IPS-20b (cell line): ENCODE data around the gene RGS12.

Source experiments
- H3K27ac ChIP-seq: one replicate; pipeline ENCODE4 v1.5.1; 2013; ENCODE audit warnings: low read length
- H3K27me3 ChIP-seq: 2 replicates; pipeline ENCODE4 v1.6.1; 2013; ENCODE audit warnings: mild to moderate bottlenecking, low read length, inconsistent platforms; ENCODE audit not compliant: insufficient read depth
- H3K36me3 ChIP-seq: 2 replicates; pipeline ENCODE4 v1.6.1; 2013; ENCODE audit warnings: low read depth, mild to moderate bottlenecking, inconsistent platforms, low read length, moderate library complexity; ENCODE audit not compliant: insufficient read depth
- H3K4me1 ChIP-seq: 2 replicates; pipeline ENCODE4 v1.6.1; 2013; ENCODE audit warnings: mild to moderate bottlenecking, control low read depth, inconsistent platforms, low read length, moderate library complexity; ENCODE audit not compliant: insufficient read depth
- H3K4me3 ChIP-seq: 2 replicates; pipeline ENCODE4 v1.5.1; 2013; ENCODE audit warnings: mild to moderate bottlenecking, low read length, inconsistent platforms
- H3K9ac ChIP-seq: 2 replicates; pipeline ENCODE4 v1.6.1; 2013; ENCODE audit warnings: low read depth, mild to moderate bottlenecking, inconsistent platforms, low read length, moderate library complexity
- H3K9me3 ChIP-seq: 2 replicates; pipeline ENCODE4 v1.6.1; 2013; ENCODE audit warnings: mild to moderate bottlenecking, low read depth, low read length, inconsistent platforms; ENCODE audit not compliant: insufficient read depth

RGS12 gene

DNA sequence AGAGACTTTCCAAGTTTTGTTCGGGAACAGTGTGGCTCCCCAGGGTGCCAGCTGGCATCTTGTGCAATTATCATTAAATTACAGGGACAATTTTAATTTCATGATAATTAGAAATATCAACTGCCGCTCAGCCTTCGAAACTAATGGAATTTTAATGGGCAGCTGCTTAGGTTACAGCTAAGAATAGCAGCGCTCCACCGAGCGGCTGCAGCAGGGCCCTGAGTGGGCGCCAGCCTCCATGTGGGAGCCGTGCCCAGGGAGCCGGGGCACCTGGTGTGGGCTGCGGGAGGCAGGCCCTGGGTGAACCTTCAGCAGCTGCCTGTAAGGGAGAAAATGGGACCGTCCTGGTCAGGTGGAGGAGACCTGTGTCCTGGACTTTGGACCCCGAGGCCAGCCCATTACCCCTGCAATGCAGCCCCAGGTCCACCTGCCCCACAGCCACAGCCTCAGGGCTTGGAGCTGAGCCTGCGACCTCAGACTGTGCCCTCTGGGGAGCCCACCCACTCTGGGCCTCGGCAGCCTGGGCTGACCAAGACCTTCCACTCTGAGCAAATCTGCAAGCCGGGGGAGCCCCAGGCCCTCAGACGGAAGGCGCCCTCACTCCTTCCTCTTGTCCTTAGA is 22.7 kb upstream of the RGS12 start:
- Histone ChIP-seq H3K4me3 (no peak overlapping the region), H3K4me1 (no peaks in the 10 kb centered on the region), H3K9me3 (no peaks in the 10 kb centered on the region), H3K27ac (no peak overlapping the region), H3K9ac (no peak overlapping the region), H3K36me3 (no peaks in the 10 kb centered on the region), H3K27me3 (no peaks in the 10 kb centered on the region)

DNA sequence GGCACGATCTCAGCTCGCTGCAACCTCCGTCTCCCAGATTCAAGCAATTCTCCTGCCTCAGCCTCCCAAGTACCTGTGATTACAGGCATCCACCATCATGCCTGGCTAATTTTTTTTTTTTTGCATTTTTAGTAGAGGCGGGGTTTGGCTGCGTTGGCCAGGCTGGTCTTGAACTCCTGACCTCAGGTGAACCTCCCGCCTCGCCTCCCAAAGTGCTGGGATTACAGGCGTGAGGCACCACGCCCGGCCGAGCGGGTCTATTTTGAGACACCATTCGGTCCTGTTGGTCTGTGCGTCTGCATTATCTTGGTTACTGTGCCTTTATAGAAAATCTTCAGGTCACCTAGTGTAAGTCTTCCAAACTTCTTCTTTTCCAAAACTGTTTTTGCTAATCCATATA is 21.7 kb upstream of the RGS12 start:
- Histone ChIP-seq H3K4me1 (no peaks in the 10 kb centered on the region), H3K36me3 (no peaks in the 10 kb centered on the region), H3K4me3 (no peak overlapping the region), H3K9ac (no peak overlapping the region), H3K27me3 (no peaks in the 10 kb centered on the region), H3K9me3 (no peaks in the 10 kb centered on the region), H3K27ac (no peak overlapping the region)

GRCh38 chr4:3276986-3277385 is 15.8 kb upstream of the RGS12 start:
- H3K9me3 ChIP-seq, result no peaks in the 10 kb centered on the region
- no peak overlapping the region for H3K9ac ChIP-seq
- no peaks in the 10 kb centered on the region for H3K27me3 ChIP-seq
- no peaks in the 10 kb centered on the region for H3K4me1 ChIP-seq
- H3K4me3 ChIP-seq, result no peak overlapping the region
- no peak overlapping the region for H3K27ac ChIP-seq
- H3K36me3 ChIP-seq, result no peaks in the 10 kb centered on the region

- H3K9me3 ChIP-seq, result no peaks in the 10 kb centered on the region
- H3K27ac ChIP-seq, result no peak overlapping the region
- no peaks in the 10 kb centered on the region for H3K27me3 ChIP-seq
- no peak overlapping the region for H3K9ac ChIP-seq
- H3K36me3 ChIP-seq, result no peaks in the 10 kb centered on the region
- no peak overlapping the region for H3K4me3 ChIP-seq
- H3K4me1 ChIP-seq, result no peaks in the 10 kb centered on the region
These were observed 12.4 kb upstream of the RGS12 start for GRCh38 chr4:3280466-3280865.

DNA sequence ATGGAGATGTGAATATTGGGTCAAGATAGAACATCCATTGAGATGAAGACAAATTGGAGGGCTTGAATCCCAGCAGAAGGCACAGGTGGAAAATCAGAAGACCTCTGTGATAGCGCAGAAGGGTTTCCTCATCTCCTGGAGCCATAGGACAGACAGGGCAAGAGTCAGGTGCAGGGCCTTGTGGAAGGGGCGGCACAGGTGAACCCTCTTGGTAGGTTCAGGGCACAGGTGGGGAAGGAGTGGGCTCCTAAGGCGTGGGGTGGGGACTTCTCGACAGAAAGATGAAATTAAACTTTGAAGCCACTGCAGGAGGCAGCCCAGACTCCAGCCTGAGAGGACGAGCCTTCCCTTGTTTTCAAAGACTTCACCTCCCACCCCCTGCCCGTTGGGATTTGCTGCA is 9.3 kb upstream of the RGS12 start:
- H3K27ac ChIP-seq, result no peak overlapping the region

GRCh38 chr4:3283916-3284315 is 8.9 kb upstream of the RGS12 start:
- Histone ChIP-seq H3K27ac (no peak overlapping the region), H3K36me3 (no peaks in the 10 kb centered on the region), H3K4me3 (no peak overlapping the region), H3K27me3 (no peaks in the 10 kb centered on the region), H3K9ac (no peak overlapping the region), H3K4me1 (no peaks in the 10 kb centered on the region), H3K9me3 (no peaks in the 10 kb centered on the region)

More for the DNA sequence above, 9.3 kb upstream of the RGS12 start:
- Histone ChIP-seq H3K27me3 (no peaks in the 10 kb centered on the region), H3K4me1 (no peaks in the 10 kb centered on the region), H3K9me3 (no peaks in the 10 kb centered on the region), H3K4me3 (no peak overlapping the region), H3K9ac (no peak overlapping the region), H3K36me3 (no peaks in the 10 kb centered on the region)

DNA sequence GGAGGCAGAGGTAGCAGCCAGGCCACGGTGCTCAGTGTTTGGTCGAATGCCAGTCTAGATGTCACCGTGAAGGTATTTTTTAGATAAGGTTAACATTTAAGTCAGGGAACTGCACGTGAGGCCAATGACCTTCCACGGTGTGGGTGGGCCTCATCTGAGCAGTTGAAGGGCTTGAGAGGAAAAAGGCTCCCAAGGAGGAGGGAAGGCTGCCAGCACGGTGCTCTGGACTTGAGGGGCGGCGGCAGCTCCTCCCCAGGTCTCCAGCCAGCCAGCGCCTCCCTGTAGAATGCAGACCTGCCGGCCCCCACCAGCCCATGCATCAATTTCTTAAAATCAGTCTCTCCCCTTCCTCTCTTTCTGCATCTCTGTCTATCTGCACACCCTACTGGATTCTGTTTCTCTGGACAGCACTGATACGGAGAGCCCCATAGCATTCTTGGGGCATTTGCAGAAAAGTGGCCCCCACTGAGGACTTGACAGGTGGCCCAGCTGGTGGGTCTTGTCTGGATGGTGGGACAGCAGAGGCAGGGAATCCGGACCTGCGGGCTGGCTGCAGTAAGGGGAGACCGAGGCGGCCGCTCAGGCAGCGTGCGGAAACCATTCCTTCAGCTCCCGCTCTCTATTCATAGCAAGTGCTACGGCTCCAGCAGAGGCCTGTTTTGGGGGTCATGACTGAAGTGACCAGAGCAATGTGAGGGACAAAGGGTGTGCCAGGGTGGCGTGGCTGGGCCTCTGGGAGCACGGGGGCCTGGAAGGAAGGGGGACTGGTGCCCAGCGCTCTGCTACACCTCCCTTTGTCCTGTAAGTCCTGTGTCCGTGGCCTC is 7.9 kb upstream of the RGS12 start:
- H3K27ac ChIP-seq, result no peak overlapping the region
- no peaks in the 10 kb centered on the region for H3K9me3 ChIP-seq
- H3K36me3 ChIP-seq, result no peaks in the 10 kb centered on the region
- peaks cover 4% of the 10 kb centered on the region; the same call in 1 of the 2 replicates for H3K27me3 ChIP-seq
- no peak overlapping the region for H3K9ac ChIP-seq
- no peak overlapping the region for H3K4me3 ChIP-seq
- H3K4me1 ChIP-seq, result no peaks in the 10 kb centered on the region

- Histone ChIP-seq H3K36me3 (no peaks in the 10 kb centered on the region), H3K9ac (no peak overlapping the region), H3K27ac (no peak overlapping the region), H3K4me3 (no peak overlapping the region), H3K4me1 (no peaks in the 10 kb centered on the region), H3K27me3 (peaks cover 12% of the 10 kb centered on the region), H3K9me3 (no peaks in the 10 kb centered on the region)
These were observed 7.1 kb upstream of the RGS12 start for GRCh38 chr4:3285558-3286334.

DNA sequence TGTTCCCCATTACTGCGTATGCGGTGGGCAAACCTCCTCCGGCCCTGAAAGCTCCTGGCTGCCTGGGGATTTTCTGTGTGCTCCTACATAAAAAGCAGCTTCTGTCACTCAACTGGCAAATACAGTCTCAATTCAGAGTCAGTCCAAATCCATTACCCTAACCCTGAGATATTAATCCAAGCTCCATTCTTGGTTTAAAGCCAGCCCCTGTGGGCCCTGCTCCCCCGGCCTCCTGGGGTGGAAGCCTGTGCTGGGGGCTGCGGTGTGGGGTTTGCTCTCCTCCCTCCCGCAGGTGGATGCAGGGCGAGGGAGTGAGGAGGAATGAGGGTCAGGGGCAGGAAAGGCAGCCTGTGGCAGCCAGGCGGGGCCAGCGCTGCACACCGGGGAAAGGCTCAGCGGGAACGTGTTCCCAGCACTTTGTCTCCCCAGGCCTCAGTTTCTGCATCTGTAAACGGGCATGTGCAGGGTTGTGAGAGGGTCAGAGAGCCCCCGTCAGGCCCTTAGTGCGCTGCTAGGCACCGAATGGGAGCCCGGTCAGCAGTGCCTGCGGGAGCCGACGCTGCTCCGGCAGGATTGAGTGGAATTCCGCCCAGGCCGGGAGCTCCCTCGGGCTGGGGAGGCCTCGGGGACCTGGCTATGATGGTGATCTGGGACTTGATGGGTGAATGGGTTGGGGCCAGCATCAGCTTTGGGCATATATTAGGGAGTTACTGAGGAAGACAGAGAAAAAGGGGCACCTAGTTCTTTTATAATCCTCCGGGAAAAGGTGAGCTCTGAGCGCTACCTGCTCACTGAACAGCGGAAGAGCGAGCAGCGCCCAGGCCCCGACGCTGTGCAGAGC is 6.3 kb upstream of the RGS12 start:
- Histone ChIP-seq H3K9ac (no peak overlapping the region), H3K4me3 (no peak overlapping the region), H3K4me1 (no peaks in the 10 kb centered on the region), H3K36me3 (no peaks in the 10 kb centered on the region), H3K27ac (no peak overlapping the region), H3K27me3 (peaks cover 21% of the 10 kb centered on the region), H3K9me3 (no peaks in the 10 kb centered on the region)

DNA sequence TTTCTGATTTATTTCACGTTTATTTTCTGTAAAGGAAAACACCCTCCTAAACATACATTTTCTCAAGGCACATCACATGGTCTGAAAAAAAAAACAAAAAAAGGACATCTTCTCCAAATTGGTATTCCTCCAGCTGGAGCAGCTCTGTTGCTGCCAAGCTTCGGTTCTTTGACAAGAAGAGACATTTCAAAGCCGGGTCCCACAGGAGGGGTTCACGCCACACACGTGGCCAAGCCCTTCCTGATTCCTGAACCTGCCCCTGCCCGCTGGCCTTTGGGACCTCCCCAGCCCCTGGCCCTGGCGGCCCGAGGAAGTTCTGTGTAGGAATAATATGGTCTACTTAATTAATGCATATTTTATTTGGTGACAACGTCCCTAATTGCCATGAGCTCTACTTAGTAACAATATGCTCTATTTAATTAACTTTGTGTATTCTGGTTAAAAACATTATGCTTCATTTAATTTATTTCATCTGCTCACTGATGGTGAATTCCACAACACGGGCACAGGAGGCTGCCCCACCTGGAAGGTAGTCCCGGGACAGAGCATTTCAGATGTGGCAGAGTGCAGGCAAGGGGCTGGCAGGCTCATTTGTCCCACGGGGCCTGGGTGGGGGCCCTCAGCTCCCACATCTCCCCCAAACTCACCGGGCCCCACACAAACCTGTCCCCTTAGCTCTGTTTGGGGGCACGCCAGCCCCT is 5.4 kb upstream of the RGS12 start:
- Histone ChIP-seq H3K4me1 (no peaks in the 10 kb centered on the region), H3K9ac (no peak overlapping the region), H3K27me3 (peaks cover 25% of the 10 kb centered on the region), H3K36me3 (no peaks in the 10 kb centered on the region), H3K4me3 (no peak overlapping the region), H3K27ac (no peak overlapping the region), H3K9me3 (no peaks in the 10 kb centered on the region)
